Upper lobe of right lung (tissue), 1 donor: ENCODE results near the gene WDR1. TPM values are rescaled to one million over a fixed set of nuclear protein-coding genes. Genes with fewer than 3 reads are reported as not detected.
A peak's percentile ranks its signal among the peaks of the same experiment; 100 is the strongest.

Experiments used
- ATAC-seq: fragments of 200-7000 bp; cut with Tn5 transposase; one replicate; pipeline ENCODE4 v1.9.1; 2020; ENCODE audit warnings: mild to moderate bottlenecking, moderate library complexity
- DNase-seq: peaks from one replicate; pipeline ENCODE4 v3.0.0-alpha.2; 2020
- H3K27ac ChIP-seq: fragments of 200-600 bp; one replicate; pipeline ENCODE4 v1.8.0; 2022
- H3K27me3 ChIP-seq: fragments of 200-600 bp; one replicate; pipeline ENCODE4 v1.8.0; 2022; ENCODE audit warnings: mild to moderate bottlenecking
- H3K36me3 ChIP-seq: fragments of 200-600 bp; one replicate; pipeline ENCODE4 v1.8.0; 2022
- H3K4me1 ChIP-seq: fragments of 200-600 bp; one replicate; pipeline ENCODE4 v1.8.0; 2022
- H3K4me3 ChIP-seq: fragments of 200-600 bp; one replicate; pipeline ENCODE4 v1.8.0; 2022; ENCODE audit warnings: mild to moderate bottlenecking
- H3K9me3 ChIP-seq: fragments of 200-600 bp; one replicate; pipeline ENCODE4 v1.8.0; 2022
- intact Hi-C: fragments of 100-400 bp; cut with DNase I; formaldehyde crosslinking; loops from one replicate; pipeline ENCODE4 v1.11.0; 2022
- total RNA-seq: library from RNA; stranded (reverse); fragmentation: NEBNext Ultra II Directional; extraction: Animal tissue kit (Norgen Biotek cat#: 25700); gene quantifications from one replicate; pipeline ENCODE4 v1.2.1, GENCODE V29; 2021
- TF ChIP-seq, protein P1 (sequence below): fragments of 200-600 bp; IDR thresholded peaks from one replicate; pipeline ENCODE4 v1.8.0; 2022; ENCODE audit warnings: antibody characterized with exemption
- donor health status: DM: no; HTN: yes; CAD: no; lungs with severe emphysema.

The WDR1 gene
- total RNA-seq, 1 donor from 2014 or later: 234 TPM

DNA sequence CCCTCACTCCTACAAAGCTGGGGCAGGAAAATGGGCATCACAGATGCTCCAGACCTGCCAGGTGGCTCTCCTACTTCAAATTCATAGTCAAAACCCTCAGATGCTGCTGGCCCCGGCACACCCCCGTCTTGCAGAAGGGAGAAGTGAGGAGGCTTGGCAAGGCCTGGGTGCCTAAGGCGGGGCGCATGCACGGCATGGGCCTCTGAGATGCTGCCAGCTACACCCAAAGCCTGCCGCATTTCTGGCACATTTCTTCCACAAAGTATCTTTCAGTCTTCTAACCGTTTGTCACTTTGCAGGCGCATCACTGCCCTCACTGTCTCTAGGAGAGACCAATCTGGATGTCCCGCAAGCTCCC is 19.6 kb downstream of the WDR1 start:
- Histone ChIP-seq H3K27ac (peak overlapping the region; percentile 72), H3K36me3 (peaks cover 87% of the 10 kb centered on the region), H3K4me1 (peaks cover 79% of the 10 kb centered on the region), H3K27me3 (no peaks in the 10 kb centered on the region), H3K9me3 (no peaks in the 10 kb centered on the region), H3K4me3 (no peak overlapping the region)
- TF ChIP-seq, protein P1, sequence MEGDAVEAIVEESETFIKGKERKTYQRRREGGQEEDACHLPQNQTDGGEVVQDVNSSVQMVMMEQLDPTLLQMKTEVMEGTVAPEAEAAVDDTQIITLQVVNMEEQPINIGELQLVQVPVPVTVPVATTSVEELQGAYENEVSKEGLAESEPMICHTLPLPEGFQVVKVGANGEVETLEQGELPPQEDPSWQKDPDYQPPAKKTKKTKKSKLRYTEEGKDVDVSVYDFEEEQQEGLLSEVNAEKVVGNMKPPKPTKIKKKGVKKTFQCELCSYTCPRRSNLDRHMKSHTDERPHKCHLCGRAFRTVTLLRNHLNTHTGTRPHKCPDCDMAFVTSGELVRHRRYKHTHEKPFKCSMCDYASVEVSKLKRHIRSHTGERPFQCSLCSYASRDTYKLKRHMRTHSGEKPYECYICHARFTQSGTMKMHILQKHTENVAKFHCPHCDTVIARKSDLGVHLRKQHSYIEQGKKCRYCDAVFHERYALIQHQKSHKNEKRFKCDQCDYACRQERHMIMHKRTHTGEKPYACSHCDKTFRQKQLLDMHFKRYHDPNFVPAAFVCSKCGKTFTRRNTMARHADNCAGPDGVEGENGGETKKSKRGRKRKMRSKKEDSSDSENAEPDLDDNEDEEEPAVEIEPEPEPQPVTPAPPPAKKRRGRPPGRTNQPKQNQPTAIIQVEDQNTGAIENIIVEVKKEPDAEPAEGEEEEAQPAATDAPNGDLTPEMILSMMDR: no peak
- ATAC-seq: no peak
- intact Hi-C loops: no loop called here
- DNase-seq: no peak

DNA sequence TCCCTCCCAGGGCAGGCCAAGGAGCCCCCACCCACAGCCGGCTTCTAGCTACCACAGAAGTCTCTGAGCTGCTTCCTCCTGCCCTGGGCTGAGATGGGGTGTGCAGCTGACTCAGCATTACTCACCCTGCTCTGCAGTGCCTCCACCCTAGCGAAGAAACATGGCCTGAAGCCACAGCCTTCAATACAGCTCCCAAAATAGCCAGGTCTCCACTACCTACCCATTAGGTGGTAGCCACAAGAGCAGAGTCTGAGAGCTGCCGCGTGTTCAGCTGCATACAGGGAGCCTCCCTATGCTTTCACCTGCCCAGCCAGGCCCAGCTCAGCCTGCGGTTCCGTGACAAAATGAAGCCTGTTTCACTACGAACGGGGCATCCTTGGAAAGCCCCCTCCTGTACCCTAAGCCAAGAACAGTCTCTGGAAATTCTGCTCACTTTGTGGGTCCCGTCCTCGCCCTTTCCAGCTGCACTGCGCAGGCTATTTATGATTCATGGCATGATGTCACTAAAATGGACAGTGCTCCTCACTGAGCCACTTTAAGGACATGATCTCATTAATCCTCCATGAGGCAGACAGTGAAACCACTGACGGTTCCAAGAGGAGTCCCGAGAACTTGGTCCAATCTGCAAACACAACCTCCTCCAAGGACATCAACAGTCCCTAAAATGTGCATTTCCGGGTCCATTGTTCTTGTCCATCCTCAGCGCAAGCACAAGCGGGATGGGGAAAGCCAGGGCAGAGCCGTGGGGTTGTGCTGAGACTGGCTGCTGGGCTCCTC is 20.2 kb downstream of the WDR1 start:
- peak overlapping the region; percentile 72 for H3K27ac ChIP-seq
- ATAC-seq (peak; percentile 59), DNase-seq (no peak)
- no peak overlapping the region for H3K4me3 ChIP-seq
- peaks cover 89% of the 10 kb centered on the region for H3K36me3 ChIP-seq
- no peaks in the 10 kb centered on the region for H3K27me3 ChIP-seq
- H3K4me1 ChIP-seq: peaks cover 77% of the 10 kb centered on the region
- H3K9me3 ChIP-seq: no peaks in the 10 kb centered on the region
- TF ChIP-seq, protein P1: no peak
- intact Hi-C loops: no loop called here

GRCh38 chr4:10095296-10095991 is 21.2 kb downstream of the WDR1 start:
- H3K27ac ChIP-seq: peak overlapping the region; percentile 72
- intact Hi-C loops: no loop called here
- H3K4me1 ChIP-seq: peaks cover 68% of the 10 kb centered on the region

GRCh38 chr4:10094841-10095240 is 21.8 kb downstream of the WDR1 start:
- DNase-seq (no peak), ATAC-seq (no peak)
- Histone ChIP-seq H3K27me3 (no peaks in the 10 kb centered on the region), H3K36me3 (peaks cover 97% of the 10 kb centered on the region), H3K9me3 (no peaks in the 10 kb centered on the region), H3K27ac (peak overlapping the region; percentile 79), H3K4me1 (peaks cover 68% of the 10 kb centered on the region), H3K4me3 (no peak overlapping the region)
- intact Hi-C loops: no loop called here
- TF ChIP-seq, protein P1: no peak

More at GRCh38 chr4:10095296-10095991, 21.2 kb downstream of the WDR1 start:
- DNase-seq: no peak
- ATAC-seq: no peak
- Histone ChIP-seq H3K36me3 (peaks cover 97% of the 10 kb centered on the region), H3K27me3 (no peaks in the 10 kb centered on the region), H3K9me3 (no peaks in the 10 kb centered on the region), H3K4me3 (no peak overlapping the region)
- TF ChIP-seq, protein P1: no peak

DNA sequence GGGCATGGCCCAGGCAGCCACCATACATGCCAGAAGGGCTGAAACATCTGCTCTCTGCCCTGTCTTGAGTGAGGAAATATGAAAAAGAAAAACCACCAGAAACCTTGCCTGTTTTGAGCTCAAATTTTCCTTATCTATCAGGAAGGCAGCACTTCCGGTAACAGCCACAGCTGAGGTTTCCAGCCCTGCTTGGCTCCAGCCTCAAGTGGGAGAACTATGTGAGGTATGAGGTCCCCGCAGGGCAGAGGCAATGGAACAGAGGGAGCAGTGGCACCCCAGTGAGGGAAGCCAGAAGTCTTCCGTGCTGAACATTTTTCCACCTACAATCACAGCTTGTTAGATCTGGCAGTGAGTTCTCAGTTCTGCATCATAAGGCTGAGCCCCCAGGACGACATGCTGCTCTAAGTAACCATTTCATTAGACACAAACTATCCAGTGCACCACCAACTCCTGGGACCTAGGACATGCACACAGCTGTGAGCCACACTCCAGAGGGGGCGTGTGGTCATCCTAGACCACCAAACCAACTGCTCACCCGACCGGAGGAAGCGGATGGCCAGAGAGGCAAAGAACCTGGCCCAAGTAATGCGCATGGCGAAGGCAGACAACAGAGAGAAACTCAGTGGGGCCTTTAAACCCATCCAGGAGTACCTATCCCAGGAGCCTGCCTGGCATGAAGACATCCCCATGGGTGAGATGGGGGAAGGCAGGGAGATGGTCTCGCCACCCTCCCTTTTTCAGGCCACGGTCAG is 22.6 kb downstream of the WDR1 start:
- ATAC-seq (peak; percentile 73), DNase-seq (no peak)
- Histone ChIP-seq H3K4me1 (peaks cover 70% of the 10 kb centered on the region), H3K9me3 (no peaks in the 10 kb centered on the region), H3K4me3 (no peak overlapping the region), H3K27me3 (no peaks in the 10 kb centered on the region), H3K36me3 (peaks cover 97% of the 10 kb centered on the region), H3K27ac (peak overlapping the region; percentile 79)
- TF ChIP-seq, protein P1: no peak
- intact Hi-C loops: no loop called here
